ENCODE results near the gene FA2H. TPM values are rescaled to one million over a fixed set of nuclear protein-coding genes. Genes with fewer than 3 reads are reported as not detected.

The FA2H gene
- total RNA-seq, 3 donors from 2014 or later, result 0.33 to 1.8 TPM; not detected in 1

GRCh38 chr16:74776926-74777325, 2.3 kb upstream of the FA2H start:
- no peaks in the 10 kb centered on the region for H3K4me1 ChIP-seq
- H3K36me3 ChIP-seq, result no peaks in the 10 kb centered on the region
- TF ChIP-seq POLR2A (IDR thresholded peaks at IDR 0.05), result no peak
- no peaks in the 10 kb centered on the region for H3K9me3 ChIP-seq
- intact Hi-C loops (cut with DNase I; ENCODE audit: low total_unique reads), result no loop called here
- DNase-seq (ENCODE audit: low spot score in 2 of 2), result no peak
- no peak overlapping the region for H3K4me3 ChIP-seq
- H3K27ac ChIP-seq, result no peak overlapping the region
- no peaks in the 10 kb centered on the region for H3K27me3 ChIP-seq

- no peaks in the 10 kb centered on the region for H3K27me3 ChIP-seq
- intact Hi-C loops (cut with DNase I; ENCODE audit: low total_unique reads), result no loop called here
These were observed 635 bp upstream of the FA2H start for GRCh38 chr16:74775255-74775654.

GRCh38 chr16:74773446-74774222, 986 bp downstream of the FA2H start:
- H3K4me1 ChIP-seq, result no peaks in the 10 kb centered on the region
- H3K36me3 ChIP-seq, result no peaks in the 10 kb centered on the region
- H3K9me3 ChIP-seq, result no peaks in the 10 kb centered on the region
- no peak for TF ChIP-seq POLR2AphosphoS5 (IDR thresholded peaks at IDR 0.05)
- TF ChIP-seq CTCF (IDR thresholded peaks at IDR 0.05), result no peak
- TF ChIP-seq POLR2A (IDR thresholded peaks at IDR 0.05), result no peak
- DNase-seq (ENCODE audit: low spot score in 2 of 2), result no peak
- H3K27ac ChIP-seq, result peak overlapping the region in 1 of 2 donors; percentile 35
- intact Hi-C loops (cut with DNase I; ENCODE audit: low total_unique reads), result no loop called here
- peak overlapping the region in 2 of 3 donors; percentile 61 to 74 for H3K4me3 ChIP-seq
- no peaks in the 10 kb centered on the region for H3K27me3 ChIP-seq

More at GRCh38 chr16:74775255-74775654, 635 bp upstream of the FA2H start:
- Histone ChIP-seq H3K4me1 (no peaks in the 10 kb centered on the region), H3K36me3 (no peaks in the 10 kb centered on the region), H3K4me3 (peak overlapping the region in 2 of 3 donors; percentile 61 to 74), H3K27ac (peak overlapping the region in 1 of 2 donors; percentile 35), H3K9me3 (no peaks in the 10 kb centered on the region)
- TF ChIP-seq CTCF (IDR thresholded peaks at IDR 0.05) (no peak), POLR2AphosphoS5 (IDR thresholded peaks at IDR 0.05) (no peak), POLR2A (IDR thresholded peaks at IDR 0.05) (no peak)
- DNase-seq (ENCODE audit: low spot score in 2 of 2), result no peak

GRCh38 chr16:74771656-74772315, 2.8 kb downstream of the FA2H start:
- no peaks in the 10 kb centered on the region for H3K4me1 ChIP-seq
- TF ChIP-seq POLR2A (IDR thresholded peaks at IDR 0.05) (no peak), POLR2AphosphoS5 (IDR thresholded peaks at IDR 0.05) (no peak), CTCF (IDR thresholded peaks at IDR 0.05) (no peak)
- H3K36me3 ChIP-seq, result no peaks in the 10 kb centered on the region
- intact Hi-C loops (cut with DNase I; ENCODE audit: low total_unique reads), result no loop called here
- no peak overlapping the region for H3K27ac ChIP-seq
- no peaks in the 10 kb centered on the region for H3K27me3 ChIP-seq
- no peaks in the 10 kb centered on the region for H3K9me3 ChIP-seq
- no peak overlapping the region for H3K4me3 ChIP-seq
- DNase-seq (ENCODE audit: low spot score in 2 of 2), result no peak

- H3K9me3 ChIP-seq, result no peaks in the 10 kb centered on the region
- H3K27me3 ChIP-seq, result no peaks in the 10 kb centered on the region
- no peaks in the 10 kb centered on the region for H3K4me1 ChIP-seq
- H3K27ac ChIP-seq, result no peak overlapping the region
- H3K36me3 ChIP-seq, result no peaks in the 10 kb centered on the region
- TF ChIP-seq POLR2A (IDR thresholded peaks at IDR 0.05), result no peak
- TF ChIP-seq CTCF (IDR thresholded peaks at IDR 0.05), result no peak
- TF ChIP-seq POLR2AphosphoS5 (IDR thresholded peaks at IDR 0.05), result no peak
- no peak overlapping the region for H3K4me3 ChIP-seq
- DNase-seq (ENCODE audit: low spot score in 2 of 2), result no peak
- intact Hi-C loops (cut with DNase I; ENCODE audit: low total_unique reads), result no loop called here
These were observed 3.6 kb downstream of the FA2H start for GRCh38 chr16:74770831-74771526.
